Bone marrow (tissue), 2 donors: ENCODE results near the gene SYNJ1.
"Not testable (repeated sequence)": the region's sequence is repeated elsewhere in the genome, so short reads cannot be mapped to it uniquely, and the experiment has no call there.

ENCODE experiments used
- DNase-seq, 2 donors: peaks; one replicate each; lab custom pipeline; 2025; lab: John Stamatoyannopoulos, UW

SYNJ1 gene

GRCh38 chr21:32733990-32734613, 6.3 kb upstream of the SYNJ1 start:
- DNase-seq, result no peak

GRCh38 chr21:32733356-32733755, 5.5 kb upstream of the SYNJ1 start:
- no peak for DNase-seq

GRCh38 chr21:32732544-32732943, 4.7 kb upstream of the SYNJ1 start:
- DNase-seq, result no peak

- no peak for DNase-seq
These were observed 1.0 kb upstream of the SYNJ1 start for GRCh38 chr21:32728848-32729247.

GRCh38 chr21:32728456-32728839, 635 bp upstream of the SYNJ1 start:
- DNase-seq, result peak in 1 of 2 donors; percentile 78

GRCh38 chr21:32726839-32727686, 750 bp downstream of the SYNJ1 start:
- DNase-seq, result peak in 1 of 2 donors; percentile 65

GRCh38 chr21:32719085-32719484, 8.7 kb downstream of the SYNJ1 start:
- no peak for DNase-seq

- DNase-seq, result no peak
These were observed 9.9 kb downstream of the SYNJ1 start for GRCh38 chr21:32717851-32718316.

GRCh38 chr21:32716486-32716885, 11.3 kb downstream of the SYNJ1 start:
- DNase-seq, result no peak

GRCh38 chr21:32713726-32714125, 14.1 kb downstream of the SYNJ1 start:
- DNase-seq, result no peak

GRCh38 chr21:32712641-32713040, 15.2 kb downstream of the SYNJ1 start:
- no peak for DNase-seq

- no peak for DNase-seq
These were observed 15.8 kb downstream of the SYNJ1 start for GRCh38 chr21:32712043-32712442.

- DNase-seq, result no peak
These were observed 16.8 kb downstream of the SYNJ1 start for GRCh38 chr21:32710987-32711386.

GRCh38 chr21:32710069-32710784, 17.6 kb downstream of the SYNJ1 start:
- no peak for DNase-seq

GRCh38 chr21:32708069-32708468, 19.7 kb downstream of the SYNJ1 start:
- DNase-seq, result no peak

GRCh38 chr21:32705901-32706300, 21.9 kb downstream of the SYNJ1 start:
- no peak for DNase-seq

- no peak for DNase-seq
These were observed 22.7 kb downstream of the SYNJ1 start for GRCh38 chr21:32705139-32705538.

GRCh38 chr21:32702702-32703101, 25.1 kb downstream of the SYNJ1 start:
- DNase-seq, result no peak

- no peak for DNase-seq
These were observed 28.7 kb downstream of the SYNJ1 start for GRCh38 chr21:32698971-32699693.

- DNase-seq, result no peak
These were observed 29.5 kb downstream of the SYNJ1 start for GRCh38 chr21:32698286-32698685.

GRCh38 chr21:32695482-32695881, 32.3 kb downstream of the SYNJ1 start:
- not testable (repeated sequence) for DNase-seq

- no peak for DNase-seq
These were observed 34.2 kb downstream of the SYNJ1 start for GRCh38 chr21:32693581-32693980.
